H54 (cell line): Measurements from ENCODE around the gene AMER2.

Experiments used
- DNase-seq: peaks from one replicate; pipeline ENCODE4 v3.0.0; 2011; ENCODE audit warnings: low spot score, mixed read lengths; ENCODE audit not compliant: insufficient read length
- FAIRE-seq: peaks from 3 replicates; lab custom pipeline; 2011; peaks lifted over from hg19 to GRCh38; lab: Jason Lieb, UNC
- POLR2A ChIP-seq: IDR thresholded peaks from 2 replicates; pipeline ENCODE4 v1.6.1; 2011; ENCODE audit warnings: low read depth, mild to moderate bottlenecking, low read length

The AMER2 gene

GRCh38 chr13:25130944-25131343 lies 41.1 kb downstream of the AMER2 start:
- no peak for FAIRE-seq
- no peak for TF ChIP-seq POLR2A
- DNase-seq: no peak

DNA sequence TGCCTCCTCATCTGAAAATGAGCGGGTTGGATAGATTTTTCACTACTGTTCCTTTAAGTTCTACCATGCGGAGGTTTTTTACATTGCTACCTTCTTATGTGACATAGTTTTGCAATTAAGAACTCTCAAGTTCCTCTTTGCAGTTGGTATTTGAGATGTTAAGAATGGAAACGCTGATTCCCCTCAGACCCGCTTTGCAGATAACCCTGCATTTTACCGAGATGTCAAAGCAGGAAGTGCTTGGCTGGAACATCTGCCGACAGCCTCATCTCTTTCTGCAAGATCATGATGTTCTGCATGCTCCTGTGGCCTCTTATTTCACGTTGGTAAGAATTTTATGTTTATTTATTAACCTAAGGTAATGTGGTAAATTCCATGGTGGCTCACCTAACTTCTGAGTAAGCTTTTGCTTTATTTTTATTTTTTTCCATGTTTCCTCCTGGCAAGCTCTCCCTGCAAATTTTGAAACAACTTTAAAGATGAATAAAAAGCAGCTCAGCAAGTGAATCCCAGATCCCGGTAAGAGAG lies 53.6 kb downstream of the AMER2 start:
- DNase-seq: no peak
- no peak for TF ChIP-seq POLR2A
- FAIRE-seq: no peak

GRCh38 chr13:25117312-25117711 lies 54.8 kb downstream of the AMER2 start:
- FAIRE-seq (no peak), DNase-seq (no peak)

GRCh38 chr13:25116044-25116443 lies 56.0 kb downstream of the AMER2 start:
- no peak for TF ChIP-seq POLR2A
- FAIRE-seq: no peak
- no peak for DNase-seq

More at GRCh38 chr13:25117312-25117711, 54.8 kb downstream of the AMER2 start:
- TF ChIP-seq POLR2A: no peak

DNA sequence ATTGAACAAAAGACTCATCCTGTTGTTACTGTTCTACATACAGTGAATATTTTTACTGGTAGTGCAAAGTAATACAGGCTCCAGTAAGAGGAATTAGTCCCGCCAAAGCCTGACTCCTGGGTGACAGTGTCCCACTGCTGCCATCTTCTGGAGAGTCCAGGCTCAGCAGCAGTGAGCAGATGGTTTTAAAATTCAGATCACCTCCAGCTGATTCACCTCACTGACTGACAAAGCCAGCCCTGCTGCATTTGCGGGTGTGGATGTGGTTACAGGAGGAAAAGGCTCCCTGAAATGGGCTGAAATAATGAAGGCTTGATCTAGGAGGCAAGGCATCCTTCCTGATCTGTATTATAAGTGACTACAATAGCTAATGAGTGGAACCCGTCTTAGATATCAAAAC lies 57.9 kb downstream of the AMER2 start:
- FAIRE-seq (peak; percentile 36), DNase-seq (peak; percentile 38)
- no peak for TF ChIP-seq POLR2A

DNA sequence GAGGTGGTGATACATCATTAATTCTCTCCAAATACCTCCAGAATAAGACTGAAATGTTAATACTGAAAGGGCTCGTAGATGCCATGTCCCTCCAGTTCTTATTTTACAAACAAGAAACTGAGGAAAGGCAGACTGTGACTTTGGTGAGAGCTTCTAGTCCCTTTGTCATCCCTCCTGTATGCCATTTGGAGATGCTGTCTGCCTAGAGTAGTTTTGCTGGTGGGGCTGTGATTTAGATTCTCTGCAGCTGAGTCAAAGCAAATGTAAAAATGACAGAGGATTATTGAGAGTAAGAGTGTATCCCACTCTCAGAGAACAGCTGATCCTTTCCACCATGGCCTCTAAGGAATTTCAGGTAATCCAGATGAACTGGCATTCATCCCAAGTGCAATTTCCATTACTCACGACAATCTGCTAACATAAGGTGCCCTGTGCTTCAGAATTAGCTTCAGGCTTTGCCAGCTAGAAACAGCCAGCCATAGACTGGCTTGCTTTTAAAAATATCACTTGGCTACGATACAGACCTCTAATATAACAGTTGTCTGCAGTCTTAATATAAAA lies 59.3 kb downstream of the AMER2 start:
- DNase-seq: no peak
- FAIRE-seq: no peak
- no peak for TF ChIP-seq POLR2A
